Testis (tissue), 3 donors: ENCODE results near the gene ITPA. TPM values are rescaled to one million over a fixed set of nuclear protein-coding genes. Genes with fewer than 3 reads are reported as not detected.
A peak's percentile ranks its signal among the peaks of the same experiment; 100 is the strongest.

Source experiments
- DNase-seq: peaks from one replicate; pipeline ENCODE4 v3.0.0-alpha.2; 2019
- H3K27ac ChIP-seq, 2 donors: fragments of 200-600 bp; sonication (generic); one replicate each; pipeline ENCODE4 v1.5.1; 2019
- H3K27me3 ChIP-seq: fragments of 200-600 bp; sonication (generic); one replicate; pipeline ENCODE4 v1.5.1; 2019
- H3K36me3 ChIP-seq: fragments of 200-600 bp; sonication (generic); one replicate; pipeline ENCODE4 v1.5.1; 2017; ENCODE audit warnings: low read depth; ENCODE audit errors: missing control alignments
- H3K4me1 ChIP-seq: fragments of 200-600 bp; sonication (generic); one replicate; pipeline ENCODE4 v1.5.1; 2019
- H3K4me3 ChIP-seq, 2 donors: fragments of 200-600 bp; sonication (generic); one replicate each; pipeline ENCODE4 v1.5.1; 2017 to 2019
- H3K9me3 ChIP-seq: fragments of 200-600 bp; sonication (generic); one replicate; pipeline ENCODE4 v1.5.1; 2017
- CTCF ChIP-seq, 3 experiments: fragments of 450-650 bp in 2 of 3; fragments of 200-600 bp in 1 of 3; sonication (generic) in 1 of 3; IDR thresholded peaks; one replicate each; pipeline ENCODE4 v1.5.1; 2016 to 2019; ENCODE audit warnings: antibody characterized with exemption in 3 of 3, mild to moderate bottlenecking in 2 of 3, moderate library complexity in 1 of 3
- POLR2A ChIP-seq: fragments of 450-650 bp; IDR thresholded peaks from one replicate; pipeline ENCODE4 v1.6.1; 2017; ENCODE audit warnings: antibody characterized with exemption, mild to moderate bottlenecking, moderate library complexity
- WGBS, 2 donors: methylation state at CpG; one replicate each; pipeline ENCODE4 v1.1.5; 2018; 5-methylcytosine and 5-hydroxymethylcytosine counted together
- intact Hi-C: fragments of 100-400 bp; cut with DNase I; formaldehyde crosslinking; loops from one replicate; pipeline ENCODE4 v1.15.1; 2023; ENCODE audit warnings: low total_unique reads
- polyA plus RNA-seq: library from polyadenylated mRNA; stranded (reverse); fragments of 350-450 nt; fragmentation: Illumina TruSeq; extraction: RNeasy Lipid Tissue Mini Kit (QIAGEN cat#74804); gene quantifications from one replicate; pipeline ENCODE4 v1.2.3, GENCODE V29; 2014; ENCODE audit warnings: low read depth, low replicate concordance; ENCODE audit not compliant: insufficient read depth
- total RNA-seq, 2 donors: library from RNA; depleted of rRNA; stranded (reverse); fragments of >200 nt; gene quantifications; one replicate each; pipeline ENCODE4 v1.2.3, GENCODE V29; 2016

The ITPA gene
- total and polyA plus RNA-seq, 3 donors from 2014 or later, result 36.4 to 49.8 (median 42.2) TPM

GRCh38 chr20:3168829-3169590, 40.3 kb upstream of the ITPA start:
- no peak overlapping the region for H3K27ac ChIP-seq
- H3K4me1 ChIP-seq, result peaks cover 8% of the 10 kb centered on the region
- H3K36me3 ChIP-seq, result no peaks in the 10 kb centered on the region
- 83 to 91% methylated on average over 6 to 7 of the region's 7 CpGs for whole genome bisulfite sequencing, 2 donors
- DNase-seq, result no peak
- no peak for TF ChIP-seq POLR2A
- TF ChIP-seq CTCF (IDR thresholded peaks at IDR 0.05), result no peak
- no peaks in the 10 kb centered on the region for H3K9me3 ChIP-seq
- H3K27me3 ChIP-seq, result no peaks in the 10 kb centered on the region
- no peak overlapping the region for H3K4me3 ChIP-seq
- intact Hi-C loops, result no loop called here

- no peak for TF ChIP-seq CTCF (IDR thresholded peaks at IDR 0.05)
- no peak for TF ChIP-seq POLR2A
- intact Hi-C loops, result no loop called here
- Histone ChIP-seq H3K27me3 (no peaks in the 10 kb centered on the region), H3K4me3 (no peak overlapping the region), H3K9me3 (no peaks in the 10 kb centered on the region), H3K36me3 (no peaks in the 10 kb centered on the region), H3K4me1 (peaks cover 8% of the 10 kb centered on the region), H3K27ac (no peak overlapping the region)
- no peak for DNase-seq
- 82 to 89% methylated on average over 14 of the region's 14 CpGs for WGBS, 2 donors
Observed at GRCh38 chr20:3171391-3172125, 37.7 kb upstream of the ITPA start.

- H3K27me3 ChIP-seq, result no peaks in the 10 kb centered on the region
- TF ChIP-seq POLR2A (no peak), CTCF (IDR thresholded peaks at IDR 0.05) (no peak)
- no peaks in the 10 kb centered on the region for H3K36me3 ChIP-seq
- no peak for DNase-seq
- H3K27ac ChIP-seq, result no peak overlapping the region
- intact Hi-C loops, result no loop called here
- H3K9me3 ChIP-seq, result no peaks in the 10 kb centered on the region
- peak overlapping the region; percentile 76 to 80 for H3K4me3 ChIP-seq
- H3K4me1 ChIP-seq, result peaks cover 8% of the 10 kb centered on the region
- WGBS, 2 donors, result 34 to 40% methylated on average over 5 of the region's 5 CpGs
Observed at GRCh38 chr20:3172126-3172932, 37.0 kb upstream of the ITPA start.

GRCh38 chr20:3172933-3173609, 36.2 kb upstream of the ITPA start, which contains the start of gene LZTS3:
Gene LZTS3 (minus strand): TSS chr20:3173549. CDS start chr20:3167163, 6,386 bp downstream.
- no peaks in the 10 kb centered on the region for H3K36me3 ChIP-seq
- no peaks in the 10 kb centered on the region for H3K27me3 ChIP-seq
- H3K4me3 ChIP-seq, result peak within 1 kb of the TSS; percentile 76 to 80
- H3K9me3 ChIP-seq, result no peaks in the 10 kb centered on the region
- TF ChIP-seq CTCF (IDR thresholded peaks at IDR 0.05) (no peak), POLR2A (no peak)
- 2% methylated on average over 39 of the region's 62 CpGs; no CpG with 5 or more reads in 1 of the 2 donors for WGBS, 2 donors
- H3K4me1 ChIP-seq, result peaks cover 8% of the 10 kb centered on the region
- peak; percentile 59 for DNase-seq
- intact Hi-C loops, result no loop called here
- H3K27ac ChIP-seq, result peak within 1 kb of the TSS in 1 of 2 donors; percentile 57
